Epidermal melanocyte (primary cell): Measurements from ENCODE around the gene GPR156.
A peak's percentile ranks its signal among the peaks of the same experiment; 100 is the strongest.

ENCODE experiments used
- DNase-seq: peaks from one replicate; pipeline ENCODE4 v3.0.0; 2011; ENCODE audit warnings: low spot score; ENCODE audit not compliant: insufficient read length

The GPR156 gene

GRCh38 chr3:120129718-120130513 is 155.1 kb downstream of the GPR156 start:
- no peak for DNase-seq

GRCh38 chr3:120129051-120129450 is 156.0 kb downstream of the GPR156 start:
- DNase-seq, result no peak

GRCh38 chr3:120125992-120126391 is 159.0 kb downstream of the GPR156 start:
- peak; percentile 41 for DNase-seq

GRCh38 chr3:120119846-120120510 is 165.0 kb downstream of the GPR156 start:
- DNase-seq, result no peak
